Neural cell (in vitro differentiated cells): ENCODE results near the gene RAB13. TPM values are rescaled to one million over a fixed set of nuclear protein-coding genes. Genes with fewer than 3 reads are reported as not detected.
"Not testable (repeated sequence)": the region's sequence is repeated elsewhere in the genome, so short reads cannot be mapped to it uniquely, and the experiment has no call there.

Source experiments
- H2AFZ ChIP-seq: fragments of 200-600, 300-800 bp; sonication (generic), shearing (Covaris generic); 2 replicates; pipeline ENCODE4 v1.6.0; 2014; ENCODE audit warnings: low read depth, mild to moderate bottlenecking, antibody characterized with exemption, low read length, moderate library complexity
- H3F3A ChIP-seq: fragments of 200-600 bp; shearing (Covaris generic); 2 replicates; pipeline ENCODE4 v1.6.1; 2016; ENCODE audit warnings: mild to moderate bottlenecking, moderate library complexity, mixed read lengths, antibody characterized with exemption, low read length; ENCODE audit not compliant: insufficient read depth, poor library complexity, severe bottlenecking
- H3K27ac ChIP-seq: fragments of 200-600, 300-800 bp; sonication (generic), shearing (Covaris generic); 2 replicates; pipeline ENCODE4 v1.5.1; 2014; ENCODE audit warnings: mild to moderate bottlenecking, low read length, moderate library complexity
- H3K27me3 ChIP-seq: fragments of 300-800, 200-600 bp; sonication (generic), shearing (Covaris generic); 2 replicates; pipeline ENCODE4 v1.6.0; 2014; ENCODE audit warnings: mild to moderate bottlenecking, low read depth, low read length, moderate library complexity; ENCODE audit not compliant: insufficient read depth
- H3K36me3 ChIP-seq: fragments of 300-800, 200-600 bp; sonication (generic), shearing (Covaris generic); 2 replicates; pipeline ENCODE4 v1.5.1; 2014; ENCODE audit warnings: mild to moderate bottlenecking, antibody characterized with exemption, low read length, moderate library complexity; ENCODE audit not compliant: insufficient read depth
- H3K4me2 ChIP-seq: fragments of 300-800, 200-600 bp; sonication (generic), shearing (Covaris generic); 2 replicates; pipeline ENCODE4 v1.6.0; 2014; ENCODE audit warnings: mild to moderate bottlenecking, low read length
- H3K4me3 ChIP-seq: fragments of 300-800, 200-600 bp; sonication (generic), shearing (Covaris generic); 2 replicates; pipeline ENCODE4 v1.5.1; 2014; ENCODE audit warnings: mild to moderate bottlenecking, low read length, moderate library complexity
- H3K79me2 ChIP-seq: fragments of 200-600 bp; shearing (Covaris generic); replicated peaks from 2 replicates; pipeline ENCODE4 v1.6.0; 2014; ENCODE audit warnings: mild to moderate bottlenecking, low read length, moderate library complexity; ENCODE audit not compliant: insufficient read depth
- H3K9ac ChIP-seq: fragments of 300-800, 200-600 bp; sonication (generic), shearing (Covaris generic); 2 replicates; pipeline ENCODE4 v1.6.1; 2016; ENCODE audit warnings: mild to moderate bottlenecking, low read length, mixed read lengths
- H3K9me2 ChIP-seq: fragments of 200-600 bp; shearing (Covaris generic); 2 replicates; pipeline ENCODE4 v1.6.1; 2016; ENCODE audit warnings: mild to moderate bottlenecking, low read length, mixed read lengths; ENCODE audit not compliant: insufficient read depth
- H3K9me3 ChIP-seq: fragments of 200-600, 300-800 bp; sonication (generic), shearing (Covaris generic); 2 replicates; pipeline ENCODE4 v1.6.1; 2016; ENCODE audit warnings: mild to moderate bottlenecking, mixed run types, low read length, moderate library complexity, mixed read lengths
- H4K20me1 ChIP-seq: fragments of 200-600 bp; shearing (Covaris generic); 2 replicates; pipeline ENCODE4 v1.6.1; 2016; ENCODE audit warnings: mild to moderate bottlenecking, mixed run types; ENCODE audit not compliant: insufficient read depth
- EP300 ChIP-seq: fragments of 450-650 bp; conservative IDR thresholded peaks from 2 replicates; pipeline ENCODE4 v1.6.1; 2014; ENCODE audit warnings: antibody characterized with exemption, mild to moderate bottlenecking, moderate library complexity; ENCODE audit not compliant: poor library complexity, severe bottlenecking
- EZH2 ChIP-seq: fragments of 200-600, 300-800 bp; shearing (Covaris generic), sonication (generic); IDR thresholded peaks from 2 replicates; pipeline ENCODE4 v1.6.1; 2014; ENCODE audit warnings: antibody characterized with exemption, low read length, borderline replicate concordance, mild to moderate bottlenecking; ENCODE audit not compliant: insufficient read depth, poor library complexity, severe bottlenecking
- MXI1 ChIP-seq: fragments of 450-650 bp; conservative IDR thresholded peaks from 2 replicates; pipeline ENCODE4 v1.6.1; 2014; ENCODE audit warnings: antibody characterized with exemption, mild to moderate bottlenecking; ENCODE audit not compliant: poor library complexity, severe bottlenecking
- POLR2AphosphoS5 ChIP-seq: IDR thresholded peaks from 2 replicates; pipeline ENCODE4 v1.6.1; 2012
- RAD21 ChIP-seq: fragments of 450-650 bp; conservative IDR thresholded peaks from 2 replicates; pipeline ENCODE4 v1.6.1; 2014; ENCODE audit warnings: antibody characterized with exemption, mild to moderate bottlenecking, moderate library complexity
- SMC3 ChIP-seq: fragments of 450-650 bp; conservative IDR thresholded peaks from 2 replicates; pipeline ENCODE4 v1.6.1; 2014; ENCODE audit warnings: antibody characterized with exemption, mild to moderate bottlenecking, moderate library complexity; ENCODE audit not compliant: poor library complexity
- TAF1 ChIP-seq: IDR thresholded peaks from 2 replicates; pipeline ENCODE4 v1.6.1; 2012; ENCODE audit warnings: low read depth
- polyA plus RNA-seq: library from polyadenylated mRNA; depleted of rRNA; stranded (reverse); fragments of >200 nt; gene quantifications from 2 replicates; pipeline ENCODE4 v1.2.3, GENCODE V29; 2014
- TF ChIP-seq, protein P1 (sequence below): IDR thresholded peaks from 2 replicates; pipeline ENCODE4 v1.6.1; 2012; ENCODE audit warnings: borderline replicate concordance
- TF ChIP-seq, protein P2 (sequence below): fragments of 450-650 bp; IDR thresholded peaks from 2 replicates; pipeline ENCODE4 v1.5.1; 2014; ENCODE audit warnings: antibody characterized with exemption, mild to moderate bottlenecking, moderate library complexity; ENCODE audit not compliant: poor library complexity, severe bottlenecking

RAB13 gene
- polyA plus RNA-seq, 1 donor from 2014 or later: 0.53 TPM

DNA sequence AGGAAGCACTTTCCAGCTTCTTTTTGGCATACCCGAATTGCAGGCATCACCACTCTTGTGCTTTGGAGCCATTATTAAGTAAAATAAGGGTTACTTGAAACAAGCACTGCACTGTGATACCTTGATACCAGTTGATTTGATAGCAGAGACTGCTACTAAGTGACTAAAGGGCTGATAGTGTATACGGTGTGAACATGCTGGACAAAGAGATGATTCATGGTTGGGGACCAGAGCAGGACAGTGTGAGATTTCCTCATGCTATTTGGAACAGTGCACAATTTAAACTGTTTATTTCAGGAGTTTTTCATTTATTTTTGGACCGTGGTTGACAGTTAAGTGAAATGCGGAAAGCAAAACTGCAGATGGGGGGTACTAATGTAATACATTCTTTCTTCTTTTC, 14.3 kb upstream of the RAB13 start:
- no peaks in the 10 kb centered on the region for H3K9me3 ChIP-seq
- no peaks in the 10 kb centered on the region for H3K9me2 ChIP-seq
- H3K36me3 ChIP-seq: peaks cover 3% of the 10 kb centered on the region
- no peak overlapping the region for H3K9ac ChIP-seq
- no peak overlapping the region for H3K4me2 ChIP-seq
- H3F3A ChIP-seq: no peaks in the 10 kb centered on the region
- no peaks in the 10 kb centered on the region for H3K27me3 ChIP-seq
- H3K27ac ChIP-seq: no peak overlapping the region
- no peaks in the 10 kb centered on the region for H4K20me1 ChIP-seq
- H3K79me2 ChIP-seq: no peaks in the 10 kb centered on the region
- H3K4me3 ChIP-seq: no peak overlapping the region
- H2AFZ ChIP-seq: no peak overlapping the region
- TF ChIP-seq RAD21 (no peak), EZH2 (no peak), SMC3 (no peak), TAF1 (no peak), MXI1 (no peak), POLR2AphosphoS5 (no peak), EP300 (no peak)
- TF ChIP-seq, protein P1, sequence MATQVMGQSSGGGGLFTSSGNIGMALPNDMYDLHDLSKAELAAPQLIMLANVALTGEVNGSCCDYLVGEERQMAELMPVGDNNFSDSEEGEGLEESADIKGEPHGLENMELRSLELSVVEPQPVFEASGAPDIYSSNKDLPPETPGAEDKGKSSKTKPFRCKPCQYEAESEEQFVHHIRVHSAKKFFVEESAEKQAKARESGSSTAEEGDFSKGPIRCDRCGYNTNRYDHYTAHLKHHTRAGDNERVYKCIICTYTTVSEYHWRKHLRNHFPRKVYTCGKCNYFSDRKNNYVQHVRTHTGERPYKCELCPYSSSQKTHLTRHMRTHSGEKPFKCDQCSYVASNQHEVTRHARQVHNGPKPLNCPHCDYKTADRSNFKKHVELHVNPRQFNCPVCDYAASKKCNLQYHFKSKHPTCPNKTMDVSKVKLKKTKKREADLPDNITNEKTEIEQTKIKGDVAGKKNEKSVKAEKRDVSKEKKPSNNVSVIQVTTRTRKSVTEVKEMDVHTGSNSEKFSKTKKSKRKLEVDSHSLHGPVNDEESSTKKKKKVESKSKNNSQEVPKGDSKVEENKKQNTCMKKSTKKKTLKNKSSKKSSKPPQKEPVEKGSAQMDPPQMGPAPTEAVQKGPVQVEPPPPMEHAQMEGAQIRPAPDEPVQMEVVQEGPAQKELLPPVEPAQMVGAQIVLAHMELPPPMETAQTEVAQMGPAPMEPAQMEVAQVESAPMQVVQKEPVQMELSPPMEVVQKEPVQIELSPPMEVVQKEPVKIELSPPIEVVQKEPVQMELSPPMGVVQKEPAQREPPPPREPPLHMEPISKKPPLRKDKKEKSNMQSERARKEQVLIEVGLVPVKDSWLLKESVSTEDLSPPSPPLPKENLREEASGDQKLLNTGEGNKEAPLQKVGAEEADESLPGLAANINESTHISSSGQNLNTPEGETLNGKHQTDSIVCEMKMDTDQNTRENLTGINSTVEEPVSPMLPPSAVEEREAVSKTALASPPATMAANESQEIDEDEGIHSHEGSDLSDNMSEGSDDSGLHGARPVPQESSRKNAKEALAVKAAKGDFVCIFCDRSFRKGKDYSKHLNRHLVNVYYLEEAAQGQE: no peak
- TF ChIP-seq, protein P2, sequence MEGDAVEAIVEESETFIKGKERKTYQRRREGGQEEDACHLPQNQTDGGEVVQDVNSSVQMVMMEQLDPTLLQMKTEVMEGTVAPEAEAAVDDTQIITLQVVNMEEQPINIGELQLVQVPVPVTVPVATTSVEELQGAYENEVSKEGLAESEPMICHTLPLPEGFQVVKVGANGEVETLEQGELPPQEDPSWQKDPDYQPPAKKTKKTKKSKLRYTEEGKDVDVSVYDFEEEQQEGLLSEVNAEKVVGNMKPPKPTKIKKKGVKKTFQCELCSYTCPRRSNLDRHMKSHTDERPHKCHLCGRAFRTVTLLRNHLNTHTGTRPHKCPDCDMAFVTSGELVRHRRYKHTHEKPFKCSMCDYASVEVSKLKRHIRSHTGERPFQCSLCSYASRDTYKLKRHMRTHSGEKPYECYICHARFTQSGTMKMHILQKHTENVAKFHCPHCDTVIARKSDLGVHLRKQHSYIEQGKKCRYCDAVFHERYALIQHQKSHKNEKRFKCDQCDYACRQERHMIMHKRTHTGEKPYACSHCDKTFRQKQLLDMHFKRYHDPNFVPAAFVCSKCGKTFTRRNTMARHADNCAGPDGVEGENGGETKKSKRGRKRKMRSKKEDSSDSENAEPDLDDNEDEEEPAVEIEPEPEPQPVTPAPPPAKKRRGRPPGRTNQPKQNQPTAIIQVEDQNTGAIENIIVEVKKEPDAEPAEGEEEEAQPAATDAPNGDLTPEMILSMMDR: no peak

DNA sequence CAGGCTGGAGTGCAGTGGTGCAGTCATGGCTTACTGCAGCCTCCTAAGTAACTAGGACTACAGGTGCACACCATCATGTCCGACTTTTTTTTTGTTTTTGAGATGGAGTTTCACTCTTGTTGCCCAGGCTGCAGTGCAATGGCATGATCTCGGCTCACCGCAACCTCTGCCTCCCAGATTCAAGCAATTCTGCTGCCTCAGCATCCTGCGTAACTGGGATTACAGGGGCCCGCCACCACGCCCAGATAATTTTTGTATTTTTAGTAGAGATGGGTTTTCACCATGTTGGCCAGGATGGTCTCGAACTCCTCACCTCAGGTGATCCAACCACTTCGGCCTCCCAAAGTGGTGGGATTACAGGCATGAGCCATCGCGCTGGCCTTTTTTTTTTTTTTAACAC, 10.7 kb upstream of the RAB13 start:
- H3K79me2 ChIP-seq, H3K9me2 ChIP-seq, H3K36me3 ChIP-seq, H3K4me3 ChIP-seq, H3K9me3 ChIP-seq, H3K27ac ChIP-seq, H2AFZ ChIP-seq, H3K27me3 ChIP-seq, H4K20me1 ChIP-seq, H3K9ac ChIP-seq, H3K4me2 ChIP-seq, H3F3A ChIP-seq: not testable (repeated sequence)

DNA sequence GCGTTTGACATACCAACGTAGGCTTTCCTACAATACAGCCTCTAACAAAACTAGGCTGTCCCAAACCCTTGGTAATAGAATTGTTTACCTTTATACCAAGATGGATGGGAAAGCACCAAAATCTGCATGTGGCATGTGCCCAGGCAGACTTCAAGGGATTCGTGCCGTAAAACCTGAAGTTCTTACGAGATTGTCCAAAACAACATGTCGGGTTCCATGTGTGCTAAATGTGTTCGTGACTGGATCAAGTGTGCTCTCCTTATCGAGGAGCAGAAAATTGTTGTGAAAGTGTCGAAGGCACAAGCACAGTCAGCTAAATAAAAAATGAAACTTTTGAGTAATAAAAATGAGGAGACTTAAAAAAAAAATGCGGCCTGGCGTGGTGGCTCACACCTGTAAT, 9.5 kb upstream of the RAB13 start:
- no peak overlapping the region for H3K4me3 ChIP-seq

More for the DNA sequence above, 9.5 kb upstream of the RAB13 start:
- no peak overlapping the region for H3K27ac ChIP-seq
- no peak for TF ChIP-seq EZH2
- no peak for TF ChIP-seq POLR2AphosphoS5
- TF ChIP-seq SMC3: no peak
- no peak for TF ChIP-seq TAF1
- no peak for TF ChIP-seq RAD21
- TF ChIP-seq, protein P2: no peak
- no peak for TF ChIP-seq EP300
- no peak for TF ChIP-seq MXI1
- TF ChIP-seq, protein P1: no peak
- no peak overlapping the region for H2AFZ ChIP-seq
- no peak overlapping the region for H3K9ac ChIP-seq
- H3K79me2 ChIP-seq: peaks cover 14% of the 10 kb centered on the region
- peaks cover 8% of the 10 kb centered on the region for H3K36me3 ChIP-seq
- H3K4me2 ChIP-seq: no peak overlapping the region
- no peaks in the 10 kb centered on the region for H4K20me1 ChIP-seq
- H3K9me2 ChIP-seq: no peaks in the 10 kb centered on the region
- H3K9me3 ChIP-seq: no peaks in the 10 kb centered on the region
- no peaks in the 10 kb centered on the region for H3K27me3 ChIP-seq
- H3F3A ChIP-seq: no peaks in the 10 kb centered on the region
